ENCODE data around the gene CERK. TPM values are rescaled to one million over a fixed set of nuclear protein-coding genes. Genes with fewer than 3 reads are reported as not detected.

CERK gene
- total and polyA plus RNA-seq, 2 of the 13 experiments (the other 11 are each of a cell fraction or from before 2014, with no cell fraction given), result 40.3 to 41.9 TPM

GRCh38 chr22:46731246-46732040 lies 6.6 kb downstream of the CERK start:
- H2AFZ ChIP-seq (ENCODE audit: low read length), result no peak overlapping the region
- intact Hi-C loops (cut with micrococcal nuclease; ENCODE audit: unreplicated experiment) (loop anchor here (10.0 kb wide), 1 partner anchor 157 kb away; no protein-coding TSS in a partner anchor), in situ Hi-C loops (cut with HindIII; ENCODE audit: extremely low pct_ligation_motif_present, low pct_unique_long_range_greater_than_20kb) (no loop called here)
- ATAC-seq, result peak; percentile 95
- 10% methylated on average over 16 of the region's 22 CpGs for WGBS (ENCODE audit: low lambda C conversion rate)
- DNase-seq (ENCODE audit: low spot score), result peak; percentile 78
- ChIA-PET POLR2A (interaction anchor here (0.6 to 2.5 kb wide), 6 partner anchors 11 to 82 kb away, joined by 3 to 10 read pairs (median 5); partner anchors contain the start of gene TBC1D22A), CTCF (ENCODE audit: low intra/inter-chr PET ratio, low total read pairs) (no interaction called here)
- peaks cover 1 to 5% of the 10 kb centered on the region in 2 experiments; a peak in 3 of 5 replicates for H3K36me3 ChIP-seq (replicated peaks in 1 of 2; ENCODE audit: control insufficient read depth in 1 of 2, insufficient read depth in 2 of 2, low read length in 2 of 2)
- peaks cover 60% of the 10 kb centered on the region for H3K79me2 ChIP-seq (ENCODE audit: insufficient read depth, low read length)
- peak overlapping the region; percentile 82 for H3K27ac ChIP-seq (ENCODE audit: extremely low read length, insufficient read depth, low read length)
- H3K9ac ChIP-seq (ENCODE audit: insufficient read depth, low read depth, low read length), result peak overlapping the region; percentile 67
- H3K27me3 ChIP-seq (ENCODE audit: control insufficient read depth in 1 of 2, insufficient read depth in 2 of 2, low read length in 2 of 2), result no peaks in the 10 kb centered on the region
- H3K4me2 ChIP-seq (ENCODE audit: low read depth, low read length), result peak overlapping the region; percentile 71
- FAIRE-seq, result peak; percentile 67
- BruUV-seq (replicated peaks), result no TSS peak
- peaks cover 11% of the 10 kb centered on the region for H4K20me1 ChIP-seq (ENCODE audit: insufficient read depth, low read length)
- peaks cover 59% of the 10 kb centered on the region for H3K4me1 ChIP-seq (ENCODE audit: insufficient read depth, low read length)
- no peaks in the 10 kb centered on the region for H3K9me3 ChIP-seq (ENCODE audit: low read length)
- peak overlapping the region in 2 of 3 experiments; percentile 16 to 57; a peak in 3 of 6 replicates for H3K4me3 ChIP-seq (replicated peaks in 1 of 3; ENCODE audit: insufficient read depth in 1 of 3, low read depth in 2 of 3, low read length in 3 of 3)
- TF ChIP-seq ZNF790 (CRISPR knock-in tag; IDR thresholded peaks at IDR 0.05; ENCODE audit: borderline replicate concordance) (no peak), NCOA1 (CRISPR knock-in tag; IDR thresholded peaks at IDR 0.05) (peak; percentile 99), NCOA2 (CRISPR knock-in tag; IDR thresholded peaks at IDR 0.05) (peak; percentile 91), ZNF3 (CRISPR knock-in tag; IDR thresholded peaks at IDR 0.05) (no peak), ZNF687 (CRISPR knock-in tag; IDR thresholded peaks at IDR 0.05) (peak; percentile 100), ZNF605 (CRISPR knock-in tag; IDR thresholded peaks at IDR 0.05) (peak; percentile 69; the same call in 1 of the 2 replicates), ZFP1 (CRISPR knock-in tag; IDR thresholded peaks at IDR 0.05) (0 out of 2 replicates have a peak, but pooled peaks have one; percentile 62), ZNF225 (CRISPR knock-in tag; IDR thresholded peaks at IDR 0.05) (no peak; the same call in 1 of the 2 replicates), ZC3H13 (CRISPR knock-in tag; IDR thresholded peaks at IDR 0.05) (peak; percentile 76; the same call in 1 of the 2 replicates), ZNF788 (CRISPR knock-in tag; IDR thresholded peaks at IDR 0.05; ENCODE audit: borderline replicate concordance) (peak; percentile 96), CCDC6 (CRISPR knock-in tag; IDR thresholded peaks at IDR 0.05) (peak; percentile 97), ZMAT5 (CRISPR knock-in tag; IDR thresholded peaks at IDR 0.05; ENCODE audit: borderline replicate concordance, low read depth) (no peak), ZNF331 (CRISPR knock-in tag; IDR thresholded peaks at IDR 0.05) (peak; percentile 70; the same call in 1 of the 2 replicates), NCOR1 (IDR thresholded peaks at IDR 0.05; ENCODE audit: borderline replicate concordance, low read length) (no peak), DRAP1 (CRISPR knock-in tag; IDR thresholded peaks at IDR 0.05) (0 out of 2 replicates have a peak, but pooled peaks have one; percentile 41), ZNF776 (CRISPR knock-in tag; IDR thresholded peaks at IDR 0.05) (no peak), KAT2B (IDR thresholded peaks at IDR 0.05; ENCODE audit: borderline replicate concordance, low read depth, low read length) (no peak), ZNF292 (CRISPR knock-in tag; IDR thresholded peaks at IDR 0.05; ENCODE audit: borderline replicate concordance, low read depth) (peak; percentile 75), ZSCAN22 (CRISPR knock-in tag; IDR thresholded peaks at IDR 0.05) (no peak), KDM3A (CRISPR knock-in tag; IDR thresholded peaks at IDR 0.05; ENCODE audit: low read depth) (peak; percentile 63; the same call in 1 of the 2 replicates)

Data from HepG2 (cell line).